Lung (tissue), 12 donors: ENCODE results near the gene LAMA3. TPM values are rescaled to one million over a fixed set of nuclear protein-coding genes. Genes with fewer than 3 reads are reported as not detected.
"Not testable (repeated sequence)": the region's sequence is repeated elsewhere in the genome, so short reads cannot be mapped to it uniquely, and the experiment has no call there.

ENCODE experiments used
- ATAC-seq: fragments of 200-7000 bp; cut with Tn5 transposase; one replicate; pipeline ENCODE4 v1.9.1; 2020; ENCODE audit warnings: moderate number of reproducible peaks; ENCODE audit not compliant: insufficient read depth, low FRiP score
- DNase-seq, 3 donors: peaks; one replicate each; pipeline ENCODE4 v3.0.0-alpha.2; 2013 to 2017
- H3K27ac ChIP-seq, 2 donors: one replicate each; pipeline ENCODE4 v1.5.1; 2013; ENCODE audit warnings: mild to moderate bottlenecking in 2 of 2, moderate library complexity in 2 of 2, control low read depth in 1 of 2, inconsistent platforms in 1 of 2, low read depth in 1 of 2, low read length in 1 of 2
- H3K27me3 ChIP-seq, 3 donors: one replicate each; pipeline ENCODE4 v1.5.1; 2013; ENCODE audit warnings: low read length in 2 of 3; ENCODE audit not compliant: control insufficient read depth in 3 of 3, insufficient read depth in 3 of 3
- H3K36me3 ChIP-seq, 4 donors: one replicate each; pipeline ENCODE4 v1.5.1; 2013; ENCODE audit warnings: low read length in 4 of 4, mild to moderate bottlenecking in 1 of 4, moderate library complexity in 1 of 4; ENCODE audit not compliant: control insufficient read depth in 4 of 4, insufficient read depth in 4 of 4
- H3K4me1 ChIP-seq, 5 donors: one replicate each; pipeline ENCODE4 v1.5.1; 2013; ENCODE audit warnings: low read length in 5 of 5, mild to moderate bottlenecking in 2 of 5, moderate library complexity in 1 of 5; ENCODE audit not compliant: control insufficient read depth in 5 of 5, insufficient read depth in 5 of 5
- H3K4me3 ChIP-seq: one replicate; pipeline ENCODE4 v1.5.1; 2013; ENCODE audit warnings: mild to moderate bottlenecking, control low read depth, moderate library complexity
- H3K9ac ChIP-seq, 2 donors: one replicate each; pipeline ENCODE4 v1.5.1; 2013; ENCODE audit warnings: low read length in 2 of 2, control low read depth in 1 of 2; ENCODE audit not compliant: insufficient read depth in 1 of 2
- H3K9me3 ChIP-seq, 4 donors: one replicate each; pipeline ENCODE4 v1.5.1; 2013; ENCODE audit warnings: low read length in 3 of 4, mild to moderate bottlenecking in 1 of 4, moderate library complexity in 1 of 4; ENCODE audit not compliant: control insufficient read depth in 4 of 4, insufficient read depth in 3 of 4
- CTCF ChIP-seq: IDR thresholded peaks from 2 replicates; pipeline ENCODE4 v1.5.1; 2012; ENCODE audit warnings: mild to moderate bottlenecking; ENCODE audit errors: control extremely low read depth, extremely low read depth
- WGBS, 2 donors: extraction: QIAGEN DNeasy Blood & Tissue Kit; methylation state at CpG; one replicate each; pipeline ENCODE4 v1.1.7; 2013; 5-methylcytosine and 5-hydroxymethylcytosine counted together
- polyA plus RNA-seq, 2 donors: library from polyadenylated mRNA; stranded (reverse); fragments of 200-250 nt; gene quantifications; one replicate each; pipeline ENCODE4 v1.2.1, GENCODE V29; 2013
- total RNA-seq, 2 donors: library from RNA; depleted of rRNA in 1 of 2; stranded (reverse); fragments of >200 nt in 1 of 2; gene quantifications; one replicate each; pipeline ENCODE4 v1.2.1, GENCODE V29; 2014 to 2021
- donor health status: control.
- donor health status: control.
- donor health status: Bipolar disorder and iron deficiency.
- donor health status: healthy.
- donor health status: DM: yes; HTN: yes; CAD: no.

LAMA3 gene
- total and polyA plus RNA-seq, 4 donors, result 14.1 to 110 (median 51.9) TPM

- 86 to 88% methylated on average over 1 of the region's 1 CpG for WGBS, 2 donors
- Histone ChIP-seq H3K4me1 (peaks cover 0 to 1% (median 0%) of the 10 kb centered on the region in 5 donors), H3K27me3 (no peaks in the 10 kb centered on the region), H3K9me3 (peaks cover 0 to 7% (median 0%) of the 10 kb centered on the region in 4 donors), H3K36me3 (no peaks in the 10 kb centered on the region), H3K4me3 (no peak overlapping the region), H3K9ac (no peak overlapping the region), H3K27ac (no peak overlapping the region)
- DNase-seq, result no peak
- no peak for ATAC-seq
- TF ChIP-seq CTCF, result no peak
These were observed 22.2 kb downstream of the LAMA3 start for GRCh38 chr18:23711426-23711825.

- H3K9ac ChIP-seq, result no peak overlapping the region
- ATAC-seq (no peak), DNase-seq (no peak)
- H3K27ac ChIP-seq, result no peak overlapping the region
- H3K9me3 ChIP-seq, result peaks cover 0 to 2% (median 0%) of the 10 kb centered on the region in 4 donors
- no peaks in the 10 kb centered on the region for H3K36me3 ChIP-seq
- peaks cover 0 to 1% (median 0%) of the 10 kb centered on the region in 5 donors for H3K4me1 ChIP-seq
- no peaks in the 10 kb centered on the region for H3K27me3 ChIP-seq
- 13 to 40% methylated on average over 3 of the region's 3 CpGs for WGBS, 2 donors
- no peak for TF ChIP-seq CTCF
- H3K4me3 ChIP-seq, result no peak overlapping the region
These were observed 23.2 kb downstream of the LAMA3 start for GRCh38 chr18:23712445-23712844.

- TF ChIP-seq CTCF, result no peak
- no peak overlapping the region for H3K27ac ChIP-seq
- H3K9me3 ChIP-seq, result peaks cover 0 to 2% (median 0%) of the 10 kb centered on the region in 4 donors
- ATAC-seq (no peak), DNase-seq (no peak)
- 76 to 83% methylated on average over 4 of the region's 4 CpGs for WGBS, 2 donors
- H3K4me3 ChIP-seq, result no peak overlapping the region
- H3K27me3 ChIP-seq, result no peaks in the 10 kb centered on the region
- no peaks in the 10 kb centered on the region for H3K36me3 ChIP-seq
- H3K4me1 ChIP-seq, result peaks cover 0 to 4% (median 0%) of the 10 kb centered on the region in 5 donors
- no peak overlapping the region for H3K9ac ChIP-seq
These were observed 25.3 kb downstream of the LAMA3 start for GRCh38 chr18:23714576-23714975.

- not testable (repeated sequence) for H3K9ac ChIP-seq, H3K36me3 ChIP-seq, H3K27ac ChIP-seq, H3K4me3 ChIP-seq, H3K27me3 ChIP-seq, H3K4me1 ChIP-seq, H3K9me3 ChIP-seq, ATAC-seq, DNase-seq
- 70 to 86% methylated on average over 8 of the region's 8 CpGs for WGBS, 2 donors
These were observed 26.8 kb downstream of the LAMA3 start for GRCh38 chr18:23716079-23716478.
